HG03571 (cell line): ENCODE measurements around the gene RNF220.

Experiments
- ATAC-seq: cut with Tn5 transposase; IDR thresholded peaks from one replicate; pipeline ENCODE4 v1.9.1; 2021; ENCODE audit not compliant: unreplicated experiment

RNF220 gene

DNA sequence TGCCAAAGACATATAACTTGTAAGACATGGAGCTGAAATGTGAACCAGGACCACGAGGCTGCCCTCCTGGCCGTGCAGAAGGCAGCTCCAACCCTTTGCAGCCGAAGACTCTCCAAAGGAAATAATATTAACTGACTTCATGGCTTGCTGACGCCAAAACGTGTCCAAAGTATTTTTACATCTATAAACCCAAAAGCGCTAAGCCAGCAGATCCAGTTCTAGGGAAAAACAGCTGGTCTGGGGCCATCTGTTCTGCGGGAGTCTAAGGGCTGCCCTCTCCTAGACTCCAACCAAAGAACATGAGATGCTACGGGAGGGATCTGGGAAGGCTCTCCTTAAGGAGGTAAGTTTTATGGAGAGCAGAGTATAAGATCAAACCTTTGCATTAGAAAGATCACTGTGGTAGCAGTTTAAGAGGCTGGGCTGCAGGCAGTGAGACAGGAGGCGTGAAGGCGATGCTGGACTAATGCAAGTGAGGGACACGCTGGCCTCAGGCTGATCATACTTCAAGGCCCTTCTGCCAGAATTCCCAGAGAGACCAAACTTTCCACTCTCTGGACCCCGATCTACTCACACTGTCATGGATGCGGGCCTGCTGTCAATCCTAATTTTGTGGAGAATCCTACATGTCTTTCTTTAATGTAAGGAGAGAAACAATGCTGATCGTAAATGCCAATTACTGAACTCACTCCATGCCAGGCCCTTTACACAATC lies 268.1 kb downstream of the RNF220 start:
- no peak for ATAC-seq

DNA sequence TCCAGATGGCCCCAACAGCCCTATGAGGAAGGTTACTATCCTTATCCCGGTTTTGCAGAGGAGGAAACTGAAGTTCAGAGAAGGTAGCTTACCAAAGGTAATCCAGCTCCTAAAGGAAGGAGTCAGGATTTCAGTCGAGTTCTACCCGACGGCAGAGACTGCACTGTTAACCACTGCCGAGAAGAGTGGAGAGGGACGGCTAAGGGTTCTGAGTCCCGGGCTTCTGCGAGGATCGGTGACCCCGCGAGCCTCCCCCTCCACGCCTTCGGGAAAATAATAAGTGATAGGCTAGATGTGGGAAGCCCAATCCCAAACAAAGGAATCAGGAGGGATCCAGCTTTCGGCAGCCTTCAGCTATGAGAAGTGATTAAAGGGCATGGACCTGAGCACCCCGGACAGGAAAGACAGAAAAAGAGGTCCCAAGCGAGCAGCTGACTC lies 268.6 kb downstream of the RNF220 start:
- ATAC-seq: peak; percentile 4

DNA sequence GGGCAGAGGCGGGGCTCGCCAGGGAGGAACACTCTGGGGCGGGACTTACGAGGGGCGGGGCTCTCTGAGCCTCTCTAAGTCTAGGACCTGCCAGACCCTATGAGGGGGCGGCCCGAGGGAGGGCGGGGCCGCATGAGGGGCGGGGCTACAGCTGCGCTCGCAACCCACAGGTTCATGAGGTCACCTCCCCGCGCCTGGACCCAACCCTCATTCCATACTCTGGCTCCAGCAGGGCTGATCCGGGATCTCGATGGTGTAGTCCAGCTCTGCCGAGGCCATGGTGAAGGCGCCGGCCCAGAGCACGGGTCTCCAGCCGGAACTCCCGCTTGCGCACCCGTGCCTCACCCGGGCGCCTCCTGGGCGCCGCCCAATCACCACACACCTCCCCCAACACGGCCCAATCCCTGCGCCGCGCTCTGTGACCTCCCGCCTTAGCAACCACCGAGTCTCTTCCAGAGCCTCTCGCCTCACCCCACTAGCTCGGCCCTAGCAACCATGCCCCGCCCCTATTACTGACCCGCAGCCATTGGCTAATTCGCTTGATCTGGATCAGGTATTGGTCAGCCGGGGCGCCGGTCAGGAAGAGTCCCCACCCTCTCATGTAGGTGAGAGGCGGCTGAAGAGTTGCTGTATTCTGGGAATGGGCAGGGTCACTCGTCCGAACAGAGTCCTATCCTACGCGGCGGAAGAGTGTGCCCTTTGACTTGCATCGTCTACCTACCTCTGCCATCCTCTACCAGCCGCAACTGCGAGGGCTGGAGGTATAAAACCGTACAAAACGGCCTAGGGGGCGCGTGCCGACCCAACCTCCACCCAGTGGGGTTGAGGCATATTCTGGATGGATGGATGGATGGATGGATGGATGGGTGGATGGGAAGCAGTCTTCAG lies 269.3 kb downstream of the RNF220 start, which contains the start of the genes ARMH1 and TMEM53:
ARMH1 (plus strand) TSS at position 602 of the 888 bp plus-strand sequence. CDS start 14,984 bp downstream, outside the sequence.
TMEM53 (minus strand) TSS at position 369 of the 888 bp plus-strand sequence; CDS start at position 279, 90 bp downstream.
- peak; percentile 87 for ATAC-seq

DNA sequence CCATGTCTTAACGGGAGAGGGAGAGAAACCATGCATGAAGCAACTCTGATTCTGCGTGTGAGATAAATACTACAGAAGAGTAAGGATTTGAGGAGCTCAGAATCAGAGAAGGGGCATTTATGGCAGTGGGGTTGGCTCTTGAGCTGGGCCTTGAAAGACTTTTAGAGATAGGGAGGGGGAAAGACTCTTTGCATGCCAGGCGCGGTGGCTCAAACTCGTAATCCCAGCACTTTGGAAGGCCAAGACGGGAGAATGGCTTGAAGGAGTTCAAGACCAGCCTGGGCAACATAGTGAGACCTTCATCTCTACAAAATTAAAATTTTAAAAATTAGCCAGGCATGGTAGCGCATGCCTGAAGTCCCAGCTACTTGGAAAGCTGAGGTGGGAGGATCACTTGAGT lies 270.1 kb downstream of the RNF220 start:
- no peak for ATAC-seq

DNA sequence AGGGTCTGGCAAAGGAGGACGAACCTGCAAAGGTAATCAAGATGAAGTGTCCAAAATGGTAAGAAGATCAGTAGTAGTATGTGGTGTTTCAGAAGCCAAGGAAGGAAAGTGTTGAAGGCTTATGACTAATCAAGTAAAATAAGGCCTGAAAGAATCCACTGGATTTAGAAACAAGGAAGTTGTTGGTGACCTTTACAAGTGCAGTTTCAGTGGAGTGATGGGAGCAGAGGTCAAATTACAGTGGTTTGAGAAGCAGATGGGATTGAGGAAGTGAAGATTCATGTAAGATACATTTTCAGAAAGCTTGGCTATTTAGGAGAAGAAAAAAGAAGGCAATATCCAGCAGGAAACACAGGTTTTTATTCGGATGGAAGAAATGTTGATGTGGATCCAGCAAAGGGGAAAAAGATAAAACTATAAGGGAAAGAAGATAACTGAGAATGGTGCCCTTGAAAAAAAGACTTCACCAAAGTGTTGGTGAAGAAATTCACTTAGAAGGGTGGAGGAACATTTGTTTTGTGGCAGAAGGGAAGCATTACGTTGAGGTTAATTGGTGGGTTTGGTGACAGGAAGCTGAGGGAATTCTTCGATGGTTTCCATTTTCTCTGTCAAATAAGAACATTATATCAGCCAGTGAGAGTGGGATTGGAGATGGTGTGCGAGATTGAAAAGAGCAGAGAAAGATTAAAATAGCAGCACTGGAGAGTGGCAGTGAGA lies 271.6 kb downstream of the RNF220 start:
- ATAC-seq: no peak

DNA sequence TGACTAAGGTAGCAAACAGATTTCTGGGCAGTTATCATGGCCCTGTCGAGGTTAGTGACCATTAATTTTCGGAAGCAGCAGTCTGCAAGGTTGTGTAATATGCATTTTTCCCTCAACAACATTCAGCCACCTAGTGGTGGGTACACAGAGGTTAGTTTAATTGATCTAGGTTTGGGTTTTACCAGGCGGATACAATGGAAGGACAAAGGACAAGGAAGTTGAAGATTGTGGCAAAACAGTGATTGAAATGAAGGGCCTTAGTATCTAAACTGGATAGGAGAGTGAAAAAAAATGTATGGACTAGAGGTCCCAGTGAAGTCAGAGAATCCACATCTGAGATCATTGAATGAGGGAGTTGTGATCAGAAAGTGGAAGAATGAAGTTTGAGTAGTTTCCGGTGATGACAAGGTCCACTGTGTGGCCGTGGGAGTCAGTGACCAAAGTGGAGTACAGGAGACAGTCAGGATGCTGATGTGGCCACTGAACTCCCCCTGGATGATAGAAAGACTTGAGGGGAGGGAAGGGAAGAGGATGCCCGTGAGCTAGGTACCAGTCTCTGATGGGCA lies 272.2 kb downstream of the RNF220 start:
- no peak for ATAC-seq

DNA sequence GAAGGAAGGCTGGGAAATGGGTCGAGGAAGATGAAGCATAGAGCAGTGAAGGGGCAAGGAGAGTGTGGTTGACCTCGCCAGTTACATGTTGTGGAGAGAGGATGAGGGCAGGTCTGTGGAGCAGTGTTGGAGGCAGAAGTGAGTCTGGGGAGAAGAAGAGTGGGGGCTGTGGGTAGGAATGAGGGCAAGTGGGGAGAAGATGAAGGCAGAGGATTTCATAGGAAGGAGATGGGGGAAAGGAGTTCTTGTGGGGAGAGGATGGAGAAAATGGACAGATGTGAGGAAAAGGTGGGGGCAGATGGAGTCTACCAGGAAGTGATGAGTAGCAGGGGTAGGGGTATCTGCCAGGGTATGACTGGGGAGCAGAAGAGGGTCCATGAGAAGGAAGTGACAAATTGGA lies 273.1 kb downstream of the RNF220 start:
- no peak for ATAC-seq

DNA sequence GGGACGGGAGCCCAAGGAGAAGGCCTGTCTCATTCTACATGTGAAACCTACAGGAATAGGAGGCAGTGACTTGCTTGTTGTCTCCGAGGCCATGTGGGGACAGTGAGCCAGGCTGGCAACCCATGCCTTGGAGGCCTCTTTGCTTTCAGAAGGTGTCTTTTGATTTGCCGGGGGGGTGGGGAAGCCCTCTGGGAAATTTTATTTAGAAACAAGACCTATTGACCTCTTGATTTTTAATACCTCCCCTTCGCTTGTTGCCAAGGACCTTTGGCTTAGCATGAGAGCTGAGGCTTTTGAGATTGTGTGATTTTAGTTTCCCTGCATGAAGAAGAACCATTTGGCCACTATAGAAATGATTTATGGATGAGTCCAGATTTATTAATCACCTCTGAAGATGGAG lies 273.6 kb downstream of the RNF220 start:
- no peak for ATAC-seq

DNA sequence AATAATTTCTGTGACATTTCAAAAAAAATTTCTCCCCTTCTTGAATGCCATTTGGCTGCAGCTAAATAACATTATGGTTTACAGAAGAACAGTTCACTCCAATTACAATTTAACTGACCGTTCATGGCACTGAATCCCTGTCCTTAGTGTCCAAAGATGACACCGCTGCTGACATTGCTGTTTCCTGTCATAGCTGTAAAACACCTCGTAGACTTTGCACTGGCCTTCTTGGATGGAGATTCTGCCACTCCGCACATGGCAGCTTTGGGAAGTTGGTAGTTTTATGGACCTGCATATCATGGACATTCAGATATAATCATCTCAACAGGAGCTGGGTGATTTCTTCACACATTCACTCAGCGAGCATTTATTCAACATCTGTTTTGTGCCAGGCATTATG lies 274.4 kb downstream of the RNF220 start:
- no peak for ATAC-seq

DNA sequence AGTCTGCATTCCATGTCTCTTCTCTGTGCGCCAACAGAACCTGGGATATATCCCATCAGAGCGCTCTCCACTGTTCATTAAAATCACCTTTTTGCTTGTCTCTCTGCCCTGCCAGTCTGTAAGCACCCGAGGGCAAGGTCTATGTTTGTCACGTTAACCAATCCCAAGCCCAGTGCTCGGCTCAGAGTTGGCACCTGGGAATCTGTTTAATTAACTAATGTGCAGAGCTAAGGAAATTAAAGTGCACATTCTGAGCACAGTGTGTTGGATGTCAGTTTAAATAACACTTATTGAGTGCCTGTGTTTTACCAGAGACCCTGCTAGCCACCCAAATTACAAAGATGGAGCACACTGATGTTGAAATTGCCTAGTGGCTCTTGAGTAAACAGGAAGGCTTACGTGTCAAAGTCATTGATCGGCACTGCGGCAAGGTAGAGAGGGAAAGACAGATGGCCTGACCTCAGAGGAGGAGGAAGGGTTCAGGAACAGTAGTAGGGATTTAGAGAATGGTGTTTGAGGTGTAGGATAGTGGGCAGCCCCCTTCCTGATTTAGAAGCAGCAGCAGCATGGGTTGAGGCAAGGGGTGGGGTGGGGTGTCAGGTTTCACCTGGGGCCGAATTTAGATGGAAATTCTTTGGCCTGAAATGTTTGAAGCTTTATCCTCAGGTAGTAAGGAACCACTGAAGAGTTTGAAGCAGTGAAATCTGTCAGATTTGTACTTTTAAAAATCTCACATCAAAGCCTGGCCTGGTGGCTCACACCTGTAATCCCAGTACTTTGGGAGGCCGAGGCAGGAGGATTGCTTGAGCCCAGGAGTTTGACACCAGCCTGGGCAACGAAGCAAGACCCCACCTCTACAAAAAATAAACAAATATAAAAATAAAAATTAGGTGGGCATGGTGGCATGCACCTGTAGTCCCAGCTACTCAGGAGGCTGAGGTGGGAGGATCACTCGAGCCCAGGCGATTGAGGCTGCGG lies 277.1 kb downstream of the RNF220 start:
- ATAC-seq: no peak

DNA sequence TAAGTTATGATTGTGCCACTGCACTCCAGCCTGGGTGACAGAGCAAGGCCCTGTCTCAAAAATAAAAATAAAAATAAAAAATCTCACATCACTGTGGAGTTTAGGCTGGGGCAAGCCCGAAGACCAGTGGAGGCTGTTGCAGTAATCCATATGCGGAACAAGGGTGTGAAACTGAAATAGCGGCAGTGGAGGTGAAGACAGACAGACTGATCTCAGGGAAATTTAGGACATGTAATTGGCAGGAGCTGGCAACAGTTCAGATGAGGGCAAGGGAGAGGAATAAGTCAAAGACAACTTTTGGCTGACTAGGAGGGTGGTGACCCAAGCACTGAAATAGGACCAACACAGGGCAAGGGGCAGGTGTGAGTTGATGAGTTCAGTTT lies 277.8 kb downstream of the RNF220 start:
- no peak for ATAC-seq

DNA sequence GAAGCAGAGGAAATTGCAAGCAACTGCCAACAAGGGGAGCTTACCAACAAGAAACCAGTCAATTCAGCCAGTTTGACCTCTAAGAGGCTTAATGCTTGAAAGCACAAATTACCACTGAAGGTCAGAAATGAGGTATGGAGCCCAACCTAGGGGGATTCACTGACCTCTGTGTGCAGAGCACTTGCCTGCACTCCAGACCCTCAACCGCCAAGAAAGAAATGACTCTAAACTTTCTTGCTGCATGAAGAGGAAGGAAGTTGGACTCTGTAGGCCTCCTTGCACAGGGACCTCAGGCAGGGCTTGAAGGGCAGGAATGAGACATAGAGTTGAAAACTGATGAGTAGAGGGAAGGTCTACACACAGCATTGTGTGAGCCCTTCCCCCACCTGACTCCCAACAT lies 279.5 kb downstream of the RNF220 start:
- ATAC-seq: peak; percentile 84

DNA sequence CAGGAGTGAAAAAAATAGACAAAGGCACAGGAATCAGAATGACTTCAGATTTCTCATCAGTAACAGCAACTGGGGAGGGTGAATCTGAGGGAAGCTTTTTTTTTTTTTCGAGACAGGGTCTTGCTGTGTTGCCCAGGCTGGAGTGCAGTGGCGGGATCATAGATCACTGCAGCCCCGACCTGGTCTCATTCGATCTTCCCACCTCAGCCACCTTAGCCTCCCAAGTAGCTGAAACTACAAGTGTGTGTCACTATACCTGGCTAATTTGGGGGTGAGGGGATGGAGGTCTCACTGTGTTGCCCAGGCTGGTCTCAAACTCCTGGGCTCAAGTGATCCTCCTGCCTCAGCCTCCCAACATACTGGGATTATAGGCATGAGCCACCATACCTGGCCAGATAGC lies 280.2 kb downstream of the RNF220 start:
- no peak for ATAC-seq

DNA sequence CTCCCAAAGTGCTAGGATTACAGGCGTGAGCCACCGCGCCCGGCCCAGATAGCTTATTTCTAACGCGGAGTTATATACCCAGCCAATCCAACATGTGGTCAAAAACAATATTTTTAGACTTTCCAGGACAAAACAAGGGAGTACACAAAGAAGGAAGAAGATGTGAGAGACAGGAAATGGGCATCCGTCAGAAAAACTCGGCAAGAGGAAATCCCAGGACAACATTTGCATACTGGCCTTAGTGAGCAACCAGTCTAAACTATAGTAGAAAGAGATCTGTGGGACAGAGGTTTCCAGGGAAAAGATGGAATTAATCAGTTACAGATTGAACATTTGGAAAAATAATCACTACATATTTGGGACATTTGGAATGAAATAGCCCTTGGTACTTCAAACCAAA lies 280.8 kb downstream of the RNF220 start:
- no peak for ATAC-seq

DNA sequence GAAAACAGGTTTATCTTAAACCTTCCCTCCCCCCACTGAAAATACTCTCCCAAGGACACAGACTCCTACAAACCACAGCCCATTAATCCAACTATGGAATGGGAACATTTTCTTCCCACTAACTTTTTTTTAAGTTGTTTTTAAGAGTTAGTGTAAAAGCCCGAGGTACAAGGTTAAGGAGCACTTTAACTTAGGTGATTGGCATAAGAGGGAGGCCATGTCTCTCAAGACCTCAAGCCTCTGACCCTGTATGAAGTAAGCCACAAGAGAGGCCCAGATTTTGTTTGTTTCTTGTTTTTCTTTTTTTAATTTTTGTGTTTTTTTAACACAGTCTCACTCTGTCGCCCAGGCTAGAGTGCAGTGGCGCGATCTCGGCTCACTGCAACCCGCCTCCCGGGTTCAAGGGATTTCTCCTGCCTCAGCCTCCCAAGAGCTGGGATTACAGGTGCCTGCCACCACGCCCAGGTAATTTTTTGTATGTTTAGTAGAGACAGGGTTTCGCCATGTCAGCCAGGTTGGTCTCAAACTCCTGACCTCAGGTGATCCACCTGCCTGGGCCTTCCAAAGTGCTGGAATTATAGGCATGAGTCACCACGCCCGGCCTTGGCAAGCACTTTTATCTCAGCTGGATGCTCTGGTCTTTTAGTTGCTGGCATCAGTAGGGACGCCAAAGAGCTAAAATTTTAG lies 283.8 kb downstream of the RNF220 start:
- no peak for ATAC-seq

DNA sequence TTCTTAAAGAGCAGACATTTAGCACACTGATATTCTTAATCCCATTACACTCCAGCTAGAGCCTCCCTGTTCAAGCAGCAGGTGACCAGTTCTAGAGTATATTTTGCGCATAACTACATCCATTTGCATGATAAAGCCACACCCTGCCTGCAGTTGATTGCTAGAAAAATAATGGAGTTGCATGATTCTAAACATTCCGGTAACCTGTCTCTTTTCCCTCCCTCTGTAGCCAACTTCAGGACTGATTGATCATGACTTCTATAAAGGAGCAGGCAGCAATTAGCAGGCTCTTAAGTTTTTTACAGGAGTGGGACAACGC lies 284.4 kb downstream of the RNF220 start:
- no peak for ATAC-seq

DNA sequence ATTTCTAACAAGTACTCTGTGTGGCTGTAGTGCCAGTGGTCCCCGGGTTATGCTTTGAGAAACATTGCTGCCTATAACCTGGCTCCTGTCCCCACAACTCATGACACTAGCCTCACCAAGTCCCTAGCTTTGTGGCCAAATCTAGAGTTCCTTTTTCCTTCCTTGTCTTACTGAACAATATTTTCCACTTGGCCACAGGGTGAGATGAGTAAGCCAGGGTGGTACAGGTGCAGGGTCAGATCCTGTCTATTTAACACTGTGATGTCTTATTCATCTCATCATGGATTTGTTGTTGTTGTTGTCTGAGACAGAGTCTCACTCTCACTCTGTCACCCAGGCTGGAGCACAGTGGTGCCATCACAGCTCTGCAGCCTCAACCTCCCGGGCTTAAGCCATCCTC lies 288.1 kb downstream of the RNF220 start:
- ATAC-seq: no peak

DNA sequence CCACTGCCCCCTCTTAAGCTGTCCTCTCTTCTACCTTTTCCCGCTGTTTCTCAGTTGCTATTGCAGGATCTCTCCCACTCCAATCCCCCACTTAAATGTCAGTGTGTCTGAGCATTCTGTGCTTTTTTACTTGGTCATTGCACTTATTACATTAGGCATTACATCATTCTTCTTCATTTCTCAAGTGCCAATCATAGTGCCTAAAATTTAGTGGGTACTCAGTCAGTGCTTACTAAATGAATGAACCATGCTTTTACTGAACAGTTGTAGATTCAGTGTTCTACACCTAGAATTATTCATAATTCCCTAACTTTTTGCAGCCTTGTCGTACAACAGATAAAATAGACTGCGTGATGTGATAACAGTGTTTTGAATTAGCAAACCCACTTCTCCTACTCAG lies 288.8 kb downstream of the RNF220 start:
- no peak for ATAC-seq

DNA sequence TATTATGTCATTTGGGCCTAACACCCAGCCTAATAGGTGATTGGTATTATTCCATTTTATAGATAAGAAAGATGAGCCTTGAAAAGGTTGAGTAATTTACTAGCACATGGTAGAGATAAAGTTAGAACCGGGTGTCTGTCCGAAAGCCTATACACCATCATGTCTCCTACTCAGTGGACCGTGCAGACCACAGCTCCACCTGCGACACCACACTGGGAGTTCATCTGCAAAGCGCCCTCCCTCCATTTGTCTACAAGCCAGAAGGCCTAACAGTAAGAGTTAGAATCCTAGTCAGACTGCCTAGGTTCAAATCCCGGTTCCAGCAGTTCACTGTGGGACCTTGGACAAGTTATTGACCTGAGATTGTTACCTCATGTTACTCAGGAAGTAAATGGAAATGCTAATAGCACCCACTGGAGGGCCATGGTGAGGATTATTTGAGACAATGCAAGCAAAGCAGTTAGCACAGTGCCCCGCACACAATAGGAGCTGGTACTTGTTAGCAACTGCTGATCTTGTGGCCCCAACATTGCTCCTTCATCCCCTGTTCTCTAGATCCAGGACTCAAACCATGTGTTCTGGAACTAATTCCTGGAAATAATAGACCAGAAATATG lies 289.9 kb downstream of the RNF220 start:
- ATAC-seq: peak; percentile 62
